22Rv1 (cell line): ENCODE results near the gene NT5DC2.

Experiments used
- H3K27ac ChIP-seq: fragments of 450-650 bp; 2 replicates; pipeline ENCODE4 v1.5.1; 2017
- CTCF ChIP-seq: fragments of 450-650 bp; IDR thresholded peaks from 2 replicates; pipeline ENCODE4 v1.5.1; 2017; ENCODE audit warnings: mild to moderate bottlenecking
- ZFX ChIP-seq: fragments of 450-650 bp; IDR thresholded peaks from 2 replicates; pipeline ENCODE4 v1.6.1; 2017; ENCODE audit warnings: antibody characterized with exemption, borderline replicate concordance

Gene NT5DC2

GRCh38 chr3:52532517-52532837 lies 1.2 kb downstream of the NT5DC2 start:
- peak overlapping the region; percentile 94 for H3K27ac ChIP-seq
- no peak for TF ChIP-seq ZFX
- no peak for TF ChIP-seq CTCF

GRCh38 chr3:52531860-52532516 lies 1.7 kb downstream of the NT5DC2 start:
- peak overlapping the region; percentile 94; the same call in 1 of the 2 replicates for H3K27ac ChIP-seq
- no peak for TF ChIP-seq ZFX
- TF ChIP-seq CTCF, result no peak

- H3K27ac ChIP-seq, result no peak overlapping the region
- TF ChIP-seq ZFX, result no peak
- no peak for TF ChIP-seq CTCF
Measured at GRCh38 chr3:52530918-52531826, 2.5 kb downstream of the NT5DC2 start.

- TF ChIP-seq CTCF (no peak), ZFX (no peak)
- H3K27ac ChIP-seq, result no peak overlapping the region
Measured at GRCh38 chr3:52529376-52530333, 4.0 kb downstream of the NT5DC2 start.

- no peak overlapping the region for H3K27ac ChIP-seq
- TF ChIP-seq CTCF, result no peak
- no peak for TF ChIP-seq ZFX
Measured at GRCh38 chr3:52528586-52529375, 4.9 kb downstream of the NT5DC2 start.

- no peak for TF ChIP-seq CTCF
- no peak for TF ChIP-seq ZFX
Measured at GRCh38 chr3:52527732-52528585, 5.7 kb downstream of the NT5DC2 start.

More at GRCh38 chr3:52527732-52528585, 5.7 kb downstream of the NT5DC2 start:
- no peak overlapping the region for H3K27ac ChIP-seq
